ENCODE measurements around the gene FOXC2. TPM values are rescaled to one million over a fixed set of nuclear protein-coding genes. Genes with fewer than 3 reads are reported as not detected.

Gene FOXC2
- total RNA-seq, 4 donors from 2014 or later: 0.40 to 1.5 (median 0.50) TPM

DNA sequence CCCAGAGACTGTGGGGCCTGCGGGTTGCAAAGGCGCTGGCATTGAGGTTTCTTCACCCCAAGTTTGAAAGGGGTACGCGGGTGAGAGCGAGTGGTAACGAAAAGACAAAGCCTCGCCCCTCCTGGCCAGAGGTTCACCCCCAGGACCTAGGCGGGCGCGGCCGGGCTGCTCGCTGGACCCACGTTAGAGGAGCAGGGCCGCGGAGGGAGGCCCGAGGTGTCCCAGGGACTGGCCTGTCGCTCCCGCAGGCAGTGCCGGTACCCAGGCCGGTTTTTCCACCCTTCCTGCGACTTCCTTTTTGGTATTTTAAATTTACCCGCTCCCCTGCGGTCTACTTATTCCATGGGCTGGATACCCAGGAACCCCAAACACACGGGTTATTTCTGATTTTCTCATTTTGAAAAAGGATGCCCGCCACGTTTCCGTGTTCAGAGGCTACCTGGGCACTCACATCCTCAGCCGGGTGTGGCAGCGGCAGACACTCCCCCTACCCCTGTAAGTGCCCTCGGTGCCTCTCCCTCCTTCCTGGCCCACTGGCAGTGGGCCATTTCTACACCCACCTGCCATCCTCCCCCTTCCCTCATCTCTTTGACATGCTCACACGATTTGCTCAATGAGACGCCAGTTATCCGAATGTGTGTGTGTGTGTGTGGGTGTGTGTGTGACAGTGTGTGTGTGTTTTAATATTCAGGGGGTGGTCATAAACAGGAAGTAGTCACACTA is 10.1 kb downstream of the FOXC2 start:
- ATAC-seq: no peak
- peaks cover 100% of the 10 kb centered on the region for H3K27me3 ChIP-seq
- H3K27ac ChIP-seq: peak overlapping the region in 3 of 4 donors; percentile 14 to 67 (median 20)
- 34 to 41% methylated on average over 8 to 12 of the region's 33 CpGs for WGBS, 2 donors (ENCODE audit: low coverage in 1 of 2)
- H3K4me3 ChIP-seq: peak overlapping the region in 1 of 2 donors; percentile 38
- H3K36me3 ChIP-seq: no peaks in the 10 kb centered on the region
- peaks cover 0 to 38% (median 3%) of the 10 kb centered on the region in 3 donors for H3K4me1 ChIP-seq
- H3K9me3 ChIP-seq: no peaks in the 10 kb centered on the region
- no peak for TF ChIP-seq EP300 (IDR thresholded peaks at IDR 0.05)
- no peak for TF ChIP-seq POLR2A (IDR thresholded peaks at IDR 0.05)
- TF ChIP-seq POLR2AphosphoS5 (IDR thresholded peaks at IDR 0.05): no peak
- TF ChIP-seq CTCF (IDR thresholded peaks at IDR 0.05): no peak

DNA sequence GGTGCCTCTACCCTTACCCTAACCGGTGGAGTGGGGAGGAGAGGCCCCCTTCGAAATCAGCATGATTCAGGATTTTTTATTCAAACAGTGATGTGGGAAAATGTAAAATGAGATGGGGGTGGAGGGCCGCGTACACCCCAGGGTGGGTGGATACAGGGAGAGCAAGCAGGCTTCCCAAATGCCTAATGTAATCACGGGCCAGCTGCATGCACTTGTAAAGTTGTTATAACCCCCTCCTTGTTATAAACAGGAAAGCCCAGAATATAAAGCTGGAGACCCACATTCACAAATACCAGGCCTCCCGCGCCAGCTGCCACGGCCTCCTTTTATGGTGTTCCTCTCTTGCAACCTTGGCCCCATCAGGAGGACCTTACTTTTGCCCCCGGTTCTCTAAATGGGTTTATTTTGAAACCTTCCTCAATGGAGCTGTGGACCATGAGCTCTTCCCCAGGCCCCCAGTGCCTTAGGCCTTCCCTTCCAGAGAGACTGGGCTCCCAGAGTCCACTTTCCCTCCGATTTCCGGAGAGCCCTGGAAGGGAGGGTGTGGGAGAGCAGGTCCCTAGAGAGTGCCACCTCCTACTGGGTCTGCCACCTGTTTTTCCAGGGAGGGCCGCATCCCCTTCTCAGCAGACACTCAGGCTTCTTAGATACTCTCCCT is 10.8 kb downstream of the FOXC2 start:
- WGBS, 2 donors (ENCODE audit: low coverage in 1 of 2): 30 to 57% methylated on average over 2 to 9 of the region's 12 CpGs
- ATAC-seq: no peak
- H3K27me3 ChIP-seq: peaks cover 97% of the 10 kb centered on the region

DNA sequence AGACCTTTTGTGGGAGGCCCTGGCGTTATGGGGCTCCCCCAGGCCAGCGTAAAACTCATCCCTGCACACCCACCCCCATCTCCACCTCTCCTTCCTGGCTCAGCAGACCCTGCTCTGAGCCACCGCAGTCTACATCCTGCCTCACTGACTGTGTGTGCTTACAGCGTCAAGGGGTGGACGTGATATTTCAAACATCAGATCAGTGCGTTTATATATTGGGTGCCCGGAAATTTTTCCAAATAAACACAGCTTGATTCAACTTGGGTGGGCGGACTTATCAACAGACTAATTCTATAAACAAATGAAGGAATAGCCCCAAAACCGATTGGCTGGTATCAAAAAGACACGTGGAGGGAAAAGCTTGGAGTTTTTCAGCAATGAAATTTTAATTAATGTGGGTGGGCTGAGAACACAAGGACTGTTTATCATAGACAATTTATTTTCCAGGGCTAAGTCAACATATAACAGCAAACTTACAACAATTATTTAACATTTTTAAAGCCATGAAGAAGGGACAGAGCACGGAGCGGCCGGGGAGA is 11.5 kb downstream of the FOXC2 start, which contains the start of gene FOXL1:
FOXL1 (plus strand) TSS at position 489 of the 539 bp plus-strand sequence. CDS start 175 bp downstream, outside the sequence.
- no peak for TF ChIP-seq POLR2A (IDR thresholded peaks at IDR 0.05)
- TF ChIP-seq POLR2AphosphoS5 (IDR thresholded peaks at IDR 0.05): no peak
- no peak for TF ChIP-seq CTCF (IDR thresholded peaks at IDR 0.05)
- no peak for TF ChIP-seq EP300 (IDR thresholded peaks at IDR 0.05)
- no peak for ATAC-seq
- Histone ChIP-seq H3K27me3 (peaks cover 95% of the 10 kb centered on the region), H3K4me3 (peak within 1 kb of the TSS in 1 of 2 donors; percentile 34), H3K27ac (peak within 1 kb of the TSS in 3 of 4 donors; percentile 27 to 67 (median 55)), H3K36me3 (no peaks in the 10 kb centered on the region), H3K4me1 (peaks cover 0 to 38% (median 3%) of the 10 kb centered on the region in 3 donors), H3K9me3 (no peaks in the 10 kb centered on the region)
- WGBS, 2 donors (ENCODE audit: low coverage in 1 of 2): 27 to 34% methylated on average over 8 to 9 of the region's 13 CpGs

More for the DNA sequence above, 10.8 kb downstream of the FOXC2 start:
- TF ChIP-seq POLR2AphosphoS5 (IDR thresholded peaks at IDR 0.05) (no peak), CTCF (IDR thresholded peaks at IDR 0.05) (no peak)
- peaks cover 0 to 38% (median 3%) of the 10 kb centered on the region in 3 donors for H3K4me1 ChIP-seq
- H3K9me3 ChIP-seq: no peaks in the 10 kb centered on the region
- H3K36me3 ChIP-seq: no peaks in the 10 kb centered on the region
- H3K27ac ChIP-seq: peak overlapping the region in 3 of 4 donors; percentile 27 to 67 (median 55)
- no peak overlapping the region for H3K4me3 ChIP-seq

- peak overlapping the region in 3 of 4 donors; percentile 27 to 67 (median 55) for H3K27ac ChIP-seq
- WGBS, 2 donors (ENCODE audit: low coverage in 1 of 2): 10% methylated on average over 9 of the region's 69 CpGs; no CpG with 5 or more reads in 1 of the 2 donors
- peaks cover 0 to 38% (median 3%) of the 10 kb centered on the region in 3 donors for H3K4me1 ChIP-seq
- H3K4me3 ChIP-seq: peak overlapping the region in 1 of 2 donors; percentile 34
- TF ChIP-seq POLR2AphosphoS5 (IDR thresholded peaks at IDR 0.05) (no peak), POLR2A (IDR thresholded peaks at IDR 0.05) (no peak), EP300 (IDR thresholded peaks at IDR 0.05) (no peak), CTCF (IDR thresholded peaks at IDR 0.05) (no peak)
- H3K27me3 ChIP-seq: peaks cover 95% of the 10 kb centered on the region
- H3K9me3 ChIP-seq: no peaks in the 10 kb centered on the region
- no peak for ATAC-seq
- H3K36me3 ChIP-seq: no peaks in the 10 kb centered on the region
These were observed 12.1 kb downstream of the FOXC2 start for GRCh38 chr16:86578611-86579267.
